Lower leg skin (tissue), 3 donors: ENCODE results near the gene FASTK.

Experiments
- POLR2A ChIP-seq, 2 donors: fragments of 450-650 bp; IDR thresholded peaks; one replicate each; pipeline ENCODE4 v1.6.1; 2016 to 2017; ENCODE audit warnings: antibody characterized with exemption in 2 of 2, mild to moderate bottlenecking in 1 of 2, moderate library complexity in 1 of 2
- TF ChIP-seq, protein P1 (sequence below), 3 donors: fragments of 450-650 bp; IDR thresholded peaks; one replicate each; pipeline ENCODE4 v1.5.1; 2016; ENCODE audit warnings: antibody characterized with exemption in 3 of 3, mild to moderate bottlenecking in 3 of 3, moderate library complexity in 2 of 3

DNA sequence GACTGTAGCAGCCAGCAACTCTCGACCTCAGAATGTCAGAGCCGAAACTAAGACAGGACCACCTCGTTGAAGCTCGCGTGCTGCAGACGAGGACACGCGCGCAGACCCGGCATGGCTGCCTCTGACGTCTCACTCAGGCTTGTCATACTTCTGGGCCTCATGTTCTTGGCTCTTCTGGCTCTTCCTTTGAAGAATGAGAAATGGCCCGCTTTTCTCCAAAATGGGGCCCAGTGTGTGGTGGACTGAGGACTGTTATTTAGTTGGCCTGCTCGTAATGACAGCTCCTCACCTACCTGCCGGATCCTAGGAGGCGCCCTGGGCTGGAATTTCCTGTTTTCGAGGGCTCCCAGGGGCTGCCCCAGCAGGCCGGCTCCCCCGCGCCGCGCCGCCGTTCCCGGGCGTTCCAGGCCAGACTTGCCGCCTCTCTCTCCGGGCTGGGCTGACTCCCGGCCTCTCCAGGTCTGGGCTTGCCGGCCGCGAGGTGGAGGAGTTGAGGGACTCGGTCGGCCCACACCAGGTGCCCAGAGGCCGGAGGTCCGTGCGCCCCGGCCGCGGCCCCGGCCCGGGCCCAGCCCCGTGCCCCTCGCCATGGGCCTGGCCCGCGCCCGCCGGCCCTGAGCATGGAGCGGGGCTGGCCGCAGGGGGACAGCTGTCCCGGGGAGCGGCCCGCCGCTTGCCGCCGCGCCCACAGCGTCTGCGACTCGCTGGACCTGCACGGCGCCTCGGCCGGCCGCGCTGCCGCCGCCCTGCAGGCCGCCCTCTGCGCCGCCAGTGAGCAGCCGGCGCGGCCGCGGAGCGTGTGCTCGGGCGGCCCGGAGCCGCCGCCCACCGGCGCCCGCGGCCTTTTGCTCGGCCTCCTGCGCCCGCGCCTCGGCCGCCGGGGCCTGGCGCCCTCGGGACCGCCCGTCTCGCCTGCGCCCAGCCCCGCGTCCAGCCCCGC is 33.8 kb upstream of the FASTK start:
- TF ChIP-seq, protein P1, sequence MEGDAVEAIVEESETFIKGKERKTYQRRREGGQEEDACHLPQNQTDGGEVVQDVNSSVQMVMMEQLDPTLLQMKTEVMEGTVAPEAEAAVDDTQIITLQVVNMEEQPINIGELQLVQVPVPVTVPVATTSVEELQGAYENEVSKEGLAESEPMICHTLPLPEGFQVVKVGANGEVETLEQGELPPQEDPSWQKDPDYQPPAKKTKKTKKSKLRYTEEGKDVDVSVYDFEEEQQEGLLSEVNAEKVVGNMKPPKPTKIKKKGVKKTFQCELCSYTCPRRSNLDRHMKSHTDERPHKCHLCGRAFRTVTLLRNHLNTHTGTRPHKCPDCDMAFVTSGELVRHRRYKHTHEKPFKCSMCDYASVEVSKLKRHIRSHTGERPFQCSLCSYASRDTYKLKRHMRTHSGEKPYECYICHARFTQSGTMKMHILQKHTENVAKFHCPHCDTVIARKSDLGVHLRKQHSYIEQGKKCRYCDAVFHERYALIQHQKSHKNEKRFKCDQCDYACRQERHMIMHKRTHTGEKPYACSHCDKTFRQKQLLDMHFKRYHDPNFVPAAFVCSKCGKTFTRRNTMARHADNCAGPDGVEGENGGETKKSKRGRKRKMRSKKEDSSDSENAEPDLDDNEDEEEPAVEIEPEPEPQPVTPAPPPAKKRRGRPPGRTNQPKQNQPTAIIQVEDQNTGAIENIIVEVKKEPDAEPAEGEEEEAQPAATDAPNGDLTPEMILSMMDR (IDR thresholded peaks at IDR 0.05) = no peak
- no peak for TF ChIP-seq POLR2A (IDR thresholded peaks at IDR 0.05)
